Renal pelvis (tissue), 3 donors: ENCODE results near the gene PSMA4. TPM values are rescaled to one million over a fixed set of nuclear protein-coding genes. Genes with fewer than 3 reads are reported as not detected.

Experiments used
- polyA plus RNA-seq, 3 donors: library from polyadenylated mRNA; unstranded; fragments of 120-200 nt; gene quantifications; one replicate each; pipeline ENCODE4 v1.2.1, GENCODE V29; 2013; ENCODE audit not compliant: insufficient read length in 3 of 3

PSMA4 gene
- polyA plus RNA-seq, 3 donors = 247 to 260 (median 255) TPM

Other genes with a start within 250 kb of the PSMA4 start
- 100 to 1,000 TPM; 101 to 112 (median 103) TPM for gene SKIC8, start 240.8 kb upstream of the PSMA4 start, polyA plus RNA-seq
- gene CRABP1, start 200.1 kb upstream of the PSMA4 start, polyA plus RNA-seq = 10 to 100 TPM; 44.4 to 58.1 (median 51.0) TPM
- 10 to 100 TPM; 49.6 to 71.5 (median 64.5) TPM for gene IREB2, start 102.2 kb upstream of the PSMA4 start, polyA plus RNA-seq
- gene HYKK, start 32.9 kb upstream of the PSMA4 start, polyA plus RNA-seq = 10 to 100 TPM in 2 of 3 donors, 1 to 10 TPM in 1; 7.3 to 11.2 (median 10.3) TPM
- gene CHRNA5, start 25.1 kb downstream of the PSMA4 start, polyA plus RNA-seq = 1 to 10 TPM; 5.5 to 7.8 (median 6.0) TPM
- gene CHRNA3, start 80.6 kb downstream of the PSMA4 start, polyA plus RNA-seq = 1 to 10 TPM; 1.2 to 1.3 (median 1.3) TPM
- 1 to 10 TPM; 2.8 to 3.4 (median 3.0) TPM for gene CHRNB4, start 100.8 kb downstream of the PSMA4 start, polyA plus RNA-seq